Choroid plexus epithelial cell (primary cell): ENCODE measurements around the gene ZBTB25.

Source experiments
- DNase-seq: peaks from one replicate; pipeline ENCODE4 v3.0.0-alpha.2; 2010; ENCODE audit warnings: low read depth
- H3K4me3 ChIP-seq: 2 replicates; pipeline ENCODE4 v1.5.1; 2011; ENCODE audit warnings: low read depth, mild to moderate bottlenecking, control low read depth, low read length, moderate library complexity
- TF ChIP-seq, protein P1 (sequence below): conservative IDR thresholded peaks from 2 replicates; pipeline ENCODE4 v1.5.1; 2011; ENCODE audit warnings: low read depth, mild to moderate bottlenecking, control low read depth, inconsistent platforms, low read length, moderate library complexity

The ZBTB25 gene

GRCh38 chr14:64421166-64421565 is 82.5 kb downstream of the ZBTB25 start:
- peak; percentile 89 for DNase-seq
- no peak overlapping the region for H3K4me3 ChIP-seq
- TF ChIP-seq, protein P1, sequence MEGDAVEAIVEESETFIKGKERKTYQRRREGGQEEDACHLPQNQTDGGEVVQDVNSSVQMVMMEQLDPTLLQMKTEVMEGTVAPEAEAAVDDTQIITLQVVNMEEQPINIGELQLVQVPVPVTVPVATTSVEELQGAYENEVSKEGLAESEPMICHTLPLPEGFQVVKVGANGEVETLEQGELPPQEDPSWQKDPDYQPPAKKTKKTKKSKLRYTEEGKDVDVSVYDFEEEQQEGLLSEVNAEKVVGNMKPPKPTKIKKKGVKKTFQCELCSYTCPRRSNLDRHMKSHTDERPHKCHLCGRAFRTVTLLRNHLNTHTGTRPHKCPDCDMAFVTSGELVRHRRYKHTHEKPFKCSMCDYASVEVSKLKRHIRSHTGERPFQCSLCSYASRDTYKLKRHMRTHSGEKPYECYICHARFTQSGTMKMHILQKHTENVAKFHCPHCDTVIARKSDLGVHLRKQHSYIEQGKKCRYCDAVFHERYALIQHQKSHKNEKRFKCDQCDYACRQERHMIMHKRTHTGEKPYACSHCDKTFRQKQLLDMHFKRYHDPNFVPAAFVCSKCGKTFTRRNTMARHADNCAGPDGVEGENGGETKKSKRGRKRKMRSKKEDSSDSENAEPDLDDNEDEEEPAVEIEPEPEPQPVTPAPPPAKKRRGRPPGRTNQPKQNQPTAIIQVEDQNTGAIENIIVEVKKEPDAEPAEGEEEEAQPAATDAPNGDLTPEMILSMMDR, result no peak

GRCh38 chr14:64419003-64419402 is 84.6 kb downstream of the ZBTB25 start:
- H3K4me3 ChIP-seq, result no peak overlapping the region
- DNase-seq, result no peak
- TF ChIP-seq, protein P1, result no peak

DNA sequence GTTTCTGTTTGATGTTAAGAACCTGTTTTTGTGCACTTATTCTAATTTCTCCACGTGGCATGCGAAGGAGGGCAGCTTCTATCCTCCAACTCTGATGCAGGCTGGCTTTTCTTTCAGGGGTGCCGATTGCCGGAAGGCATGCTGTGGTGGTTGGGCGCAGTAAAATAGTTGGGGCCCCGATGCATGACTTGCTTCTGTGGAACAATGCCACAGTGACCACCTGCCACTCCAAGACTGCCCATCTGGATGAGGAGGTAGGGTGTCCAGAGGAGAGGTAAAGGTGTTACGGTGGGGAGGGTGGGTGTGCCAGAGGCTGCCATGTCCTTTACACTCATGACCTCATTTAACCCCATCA is 85.9 kb downstream of the ZBTB25 start:
- no peak overlapping the region for H3K4me3 ChIP-seq
- no peak for DNase-seq
- TF ChIP-seq, protein P1, result no peak

DNA sequence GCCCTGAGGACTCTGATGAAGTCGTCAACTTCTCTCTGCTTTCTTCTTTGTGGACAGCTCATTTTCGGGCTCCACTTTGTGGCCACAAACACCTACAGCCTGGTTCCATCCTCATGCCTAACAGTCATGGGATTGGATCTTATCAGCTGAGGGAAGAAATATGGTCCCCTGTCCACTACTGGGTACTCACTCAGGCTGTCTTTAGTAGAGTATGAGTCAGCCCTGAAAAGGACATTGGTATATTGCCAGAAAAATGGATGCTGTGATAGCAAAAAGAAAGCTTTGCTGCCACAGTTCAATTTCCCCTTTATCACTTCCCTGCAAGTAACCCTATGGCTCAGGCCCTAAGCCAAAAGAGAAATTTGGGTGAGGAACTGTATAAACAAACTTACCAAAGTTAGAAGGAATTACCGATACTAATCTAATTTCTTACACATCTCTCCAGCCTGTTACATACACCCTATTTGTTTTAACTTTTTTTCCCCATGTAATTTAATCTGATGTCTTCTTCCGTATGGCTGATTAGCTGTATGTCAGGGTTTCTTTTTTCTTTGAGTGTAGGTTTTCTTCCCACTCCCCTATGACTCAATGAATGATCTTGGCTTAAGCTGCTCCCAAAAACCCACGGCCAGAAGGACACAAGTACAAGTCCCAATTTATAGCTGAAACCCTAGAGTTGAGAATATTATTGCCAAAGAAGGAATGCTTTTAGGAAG is 86.4 kb downstream of the ZBTB25 start:
- no peak overlapping the region for H3K4me3 ChIP-seq
- peak; percentile 53 for DNase-seq
- TF ChIP-seq, protein P1, result no peak

DNA sequence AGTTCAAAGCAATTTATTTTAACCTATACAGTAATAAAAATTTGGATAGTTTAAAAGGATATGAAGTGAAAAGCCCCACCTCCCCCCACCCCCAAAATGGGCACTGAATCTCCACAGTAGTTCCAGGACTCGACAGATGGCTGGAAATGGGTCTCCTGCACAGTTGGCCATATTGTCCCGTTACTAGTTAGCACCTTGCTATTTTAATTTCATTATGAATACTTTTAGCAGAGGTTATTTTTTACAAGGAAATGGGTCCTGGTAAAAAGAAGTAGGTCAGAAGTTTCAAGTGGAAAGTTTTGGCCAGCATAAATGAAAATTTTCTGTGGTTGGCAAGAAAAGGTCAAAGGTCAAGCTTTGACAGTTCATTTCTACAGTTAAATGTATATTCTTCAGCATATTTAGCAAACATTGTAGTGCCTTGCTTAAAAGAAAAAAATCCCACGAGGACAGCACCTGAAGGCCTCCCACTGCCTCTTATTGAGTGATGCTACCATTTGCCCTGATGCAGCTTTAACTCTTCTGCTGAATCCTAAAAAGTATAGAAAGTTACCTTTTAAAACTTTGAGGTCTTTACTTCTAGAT is 87.2 kb downstream of the ZBTB25 start:
- H3K4me3 ChIP-seq, result no peak overlapping the region
- DNase-seq, result peak; percentile 25
- TF ChIP-seq, protein P1, result no peak

GRCh38 chr14:64412237-64412636 is 91.4 kb downstream of the ZBTB25 start:
- DNase-seq, result no peak
- no peak overlapping the region for H3K4me3 ChIP-seq
- TF ChIP-seq, protein P1, result no peak

DNA sequence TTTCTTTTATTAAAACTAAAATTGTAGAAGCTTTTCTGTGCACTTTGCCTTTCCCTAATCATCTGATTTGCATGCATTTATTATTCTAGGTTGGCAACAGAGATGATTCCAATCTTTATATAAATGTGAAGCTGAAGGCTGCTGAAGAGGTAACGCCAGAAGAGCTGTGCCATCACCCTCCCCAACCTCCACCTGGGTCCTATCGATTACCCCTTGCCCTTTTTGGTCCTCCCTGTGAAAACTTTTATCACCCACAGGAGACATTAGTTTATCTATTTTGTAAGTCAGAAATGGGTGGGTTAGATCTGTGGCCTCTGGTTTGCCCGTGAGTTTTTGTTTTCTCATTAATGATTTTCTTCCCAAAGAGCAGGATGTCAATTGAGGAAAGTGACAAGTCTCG is 92.6 kb downstream of the ZBTB25 start:
- H3K4me3 ChIP-seq, result no peak overlapping the region
- DNase-seq, result no peak
- TF ChIP-seq, protein P1, result no peak
